Measurements from ENCODE around the gene KLRC3. TPM values are rescaled to one million over a fixed set of nuclear protein-coding genes. Genes with fewer than 3 reads are reported as not detected.
"Not testable (repeated sequence)": the region's sequence is repeated elsewhere in the genome, so short reads cannot be mapped to it uniquely, and the experiment has no call there.

Gene KLRC3
- total and polyA plus RNA-seq, 2 donors from 2014 or later = 0.72 TPM; not detected in 1

GRCh38 chr12:10393291-10393690, 27.1 kb downstream of the KLRC3 start:
- no peak overlapping the region for H3K9ac ChIP-seq (ENCODE audit: low read length in 3 of 3)
- FAIRE-seq (no peak), DNase-seq (no peak)
- no peaks in the 10 kb centered on the region for H3K9me3 ChIP-seq (ENCODE audit: control insufficient read depth in 2 of 3, insufficient read depth in 1 of 3, low read length in 3 of 3)
- TF ChIP-seq, protein P1, sequence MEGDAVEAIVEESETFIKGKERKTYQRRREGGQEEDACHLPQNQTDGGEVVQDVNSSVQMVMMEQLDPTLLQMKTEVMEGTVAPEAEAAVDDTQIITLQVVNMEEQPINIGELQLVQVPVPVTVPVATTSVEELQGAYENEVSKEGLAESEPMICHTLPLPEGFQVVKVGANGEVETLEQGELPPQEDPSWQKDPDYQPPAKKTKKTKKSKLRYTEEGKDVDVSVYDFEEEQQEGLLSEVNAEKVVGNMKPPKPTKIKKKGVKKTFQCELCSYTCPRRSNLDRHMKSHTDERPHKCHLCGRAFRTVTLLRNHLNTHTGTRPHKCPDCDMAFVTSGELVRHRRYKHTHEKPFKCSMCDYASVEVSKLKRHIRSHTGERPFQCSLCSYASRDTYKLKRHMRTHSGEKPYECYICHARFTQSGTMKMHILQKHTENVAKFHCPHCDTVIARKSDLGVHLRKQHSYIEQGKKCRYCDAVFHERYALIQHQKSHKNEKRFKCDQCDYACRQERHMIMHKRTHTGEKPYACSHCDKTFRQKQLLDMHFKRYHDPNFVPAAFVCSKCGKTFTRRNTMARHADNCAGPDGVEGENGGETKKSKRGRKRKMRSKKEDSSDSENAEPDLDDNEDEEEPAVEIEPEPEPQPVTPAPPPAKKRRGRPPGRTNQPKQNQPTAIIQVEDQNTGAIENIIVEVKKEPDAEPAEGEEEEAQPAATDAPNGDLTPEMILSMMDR (IDR thresholded peaks at IDR 0.05; ENCODE audit: borderline replicate concordance, extremely low read depth, insufficient read depth) = no peak
- intact Hi-C loops (cut with DNase I) = no loop called here
- no peaks in the 10 kb centered on the region for H3K36me3 ChIP-seq (ENCODE audit: control insufficient read depth in 2 of 3, insufficient read depth in 3 of 3, low read length in 3 of 3)
- no peaks in the 10 kb centered on the region for H3K4me1 ChIP-seq (ENCODE audit: control insufficient read depth in 2 of 3, insufficient read depth in 2 of 3, low read depth in 1 of 3, low read length in 3 of 3)
- H3K27ac ChIP-seq (ENCODE audit: low read depth in 2 of 2, low read length in 2 of 2) = no peak overlapping the region
- H3K27me3 ChIP-seq (ENCODE audit: control insufficient read depth, insufficient read depth, low read length) = no peaks in the 10 kb centered on the region
- H3K4me3 ChIP-seq (ENCODE audit: low read length in 3 of 3) = no peak overlapping the region

GRCh38 chr12:10392394-10392930, 27.9 kb downstream of the KLRC3 start:
- no peak overlapping the region for H3K4me3 ChIP-seq (ENCODE audit: low read length in 3 of 3)
- no peaks in the 10 kb centered on the region for H3K4me1 ChIP-seq (ENCODE audit: control insufficient read depth in 2 of 3, insufficient read depth in 2 of 3, low read depth in 1 of 3, low read length in 3 of 3)
- intact Hi-C loops (cut with DNase I) = no loop called here
- TF ChIP-seq, protein P1 (IDR thresholded peaks at IDR 0.05; ENCODE audit: borderline replicate concordance, extremely low read depth, insufficient read depth) = no peak
- FAIRE-seq (no peak), DNase-seq (peak in 1 of 5 donors; percentile 52)
- H3K36me3 ChIP-seq (ENCODE audit: control insufficient read depth in 2 of 3, insufficient read depth in 3 of 3, low read length in 3 of 3) = no peaks in the 10 kb centered on the region
- no peak overlapping the region for H3K27ac ChIP-seq (ENCODE audit: low read depth in 2 of 2, low read length in 2 of 2)
- H3K9me3 ChIP-seq (ENCODE audit: control insufficient read depth in 2 of 3, insufficient read depth in 1 of 3, low read length in 3 of 3) = no peaks in the 10 kb centered on the region
- no peak overlapping the region for H3K9ac ChIP-seq (ENCODE audit: low read length in 3 of 3)
- no peaks in the 10 kb centered on the region for H3K27me3 ChIP-seq (ENCODE audit: control insufficient read depth, insufficient read depth, low read length)

DNA sequence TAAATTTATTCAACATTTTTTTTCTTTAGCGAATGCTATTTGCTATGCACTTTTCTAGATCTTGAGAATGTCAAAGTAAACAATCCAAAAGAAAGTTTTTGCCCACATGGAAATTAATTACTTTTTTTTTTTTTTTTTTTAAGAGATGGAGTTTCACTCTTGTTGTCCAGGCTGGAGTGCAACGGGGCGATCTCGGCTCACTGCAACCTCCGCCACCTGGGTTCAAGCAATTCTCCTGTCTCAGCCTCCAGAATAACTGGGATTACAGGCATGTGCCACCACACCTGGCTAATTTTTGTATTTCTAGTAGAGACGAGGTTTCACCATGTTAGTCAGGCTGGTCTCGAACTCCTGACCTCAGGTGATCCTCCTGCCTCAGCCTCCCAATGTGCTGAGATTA, 29.4 kb downstream of the KLRC3 start:
- H3K9me3 ChIP-seq (ENCODE audit: control insufficient read depth in 2 of 3, insufficient read depth in 1 of 3, low read length in 3 of 3); H3K4me1 ChIP-seq (ENCODE audit: control insufficient read depth in 2 of 3, insufficient read depth in 2 of 3, low read depth in 1 of 3, low read length in 3 of 3); FAIRE-seq; H3K27ac ChIP-seq (ENCODE audit: low read depth in 2 of 2, low read length in 2 of 2); intact Hi-C loops (cut with DNase I); DNase-seq; H3K27me3 ChIP-seq (ENCODE audit: control insufficient read depth, insufficient read depth, low read length); H3K36me3 ChIP-seq (ENCODE audit: control insufficient read depth in 2 of 3, insufficient read depth in 3 of 3, low read length in 3 of 3); H3K4me3 ChIP-seq (ENCODE audit: low read length in 3 of 3); H3K9ac ChIP-seq (ENCODE audit: low read length in 3 of 3): not testable (repeated sequence)

DNA sequence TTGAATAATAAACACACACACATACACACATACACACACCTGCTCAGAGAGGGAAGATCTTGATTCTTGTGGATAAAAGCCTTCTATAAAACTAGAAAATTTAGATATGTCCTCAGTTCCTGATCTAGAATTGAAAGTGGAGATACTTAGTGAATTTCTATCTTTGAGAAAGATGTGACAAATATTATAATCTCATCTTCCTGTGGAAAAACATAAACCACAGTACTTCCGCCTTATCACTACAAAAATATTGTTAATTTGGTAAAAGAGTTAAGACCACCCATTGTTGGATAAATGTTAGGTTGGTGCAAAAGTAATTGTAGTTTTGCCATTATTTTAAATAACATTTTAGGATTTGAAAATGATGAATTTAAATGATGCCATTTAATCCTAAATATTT, 30.5 kb downstream of the KLRC3 start, which contains the start of gene KLRK1:
KLRK1 (minus strand) TSS at position 138 of the 400 bp plus-strand sequence. CDS start 1,231 bp downstream, outside the sequence.
- no peak for FAIRE-seq
- TF ChIP-seq, protein P1 (IDR thresholded peaks at IDR 0.05; ENCODE audit: borderline replicate concordance, extremely low read depth, insufficient read depth) = no peak
- no peak within 1 kb of the TSS for H3K4me3 ChIP-seq (ENCODE audit: low read length in 3 of 3)

More for the DNA sequence above, 30.5 kb downstream of the KLRC3 start, which contains the start of gene KLRK1:
- no peak for DNase-seq
- Histone ChIP-seq H3K4me1 (ENCODE audit: control insufficient read depth in 2 of 3, insufficient read depth in 2 of 3, low read depth in 1 of 3, low read length in 3 of 3) (no peaks in the 10 kb centered on the region), H3K27ac (ENCODE audit: low read depth in 2 of 2, low read length in 2 of 2) (no peak within 1 kb of the TSS), H3K36me3 (ENCODE audit: control insufficient read depth in 2 of 3, insufficient read depth in 3 of 3, low read length in 3 of 3) (no peaks in the 10 kb centered on the region), H3K9ac (ENCODE audit: low read length in 3 of 3) (no peak within 1 kb of the TSS), H3K27me3 (ENCODE audit: control insufficient read depth, insufficient read depth, low read length) (no peaks in the 10 kb centered on the region), H3K9me3 (ENCODE audit: control insufficient read depth in 2 of 3, insufficient read depth in 1 of 3, low read length in 3 of 3) (no peaks in the 10 kb centered on the region)
- intact Hi-C loops (cut with DNase I) = no loop called here

Measured in kidney (tissue), 14 donors.